H9 (cell line): Measurements from ENCODE around the gene TMEM178B. TPM values are rescaled to one million over a fixed set of nuclear protein-coding genes. Genes with fewer than 3 reads are reported as not detected.

ENCODE experiments used
- DNase-seq: peaks from one replicate; pipeline ENCODE4 v3.0.0-alpha.2; 2017
- H2AFZ ChIP-seq: one replicate; pipeline ENCODE4 v1.6.1; 2013; ENCODE audit warnings: mild to moderate bottlenecking, low read length, control low read depth, moderate library complexity
- H2AK5ac ChIP-seq: 2 replicates; pipeline ENCODE4 v1.6.1; 2013; ENCODE audit warnings: low read length, control low read depth, mixed read lengths; ENCODE audit not compliant: insufficient read length
- H2BK120ac ChIP-seq: one replicate; pipeline ENCODE4 v1.6.1; 2013; ENCODE audit warnings: low read depth, mild to moderate bottlenecking, low read length, control low read depth, inconsistent platforms; ENCODE audit not compliant: poor library complexity, severe bottlenecking
- H2BK12ac ChIP-seq: 2 replicates; pipeline ENCODE4 v1.6.1; 2013; ENCODE audit warnings: low read length, control low read depth, mixed read lengths, low read depth; ENCODE audit not compliant: insufficient read length
- H2BK15ac ChIP-seq: 2 replicates; pipeline ENCODE4 v1.6.1; 2013; ENCODE audit warnings: low read depth, low read length, control low read depth
- H2BK20ac ChIP-seq: one replicate; pipeline ENCODE4 v1.6.1; 2013; ENCODE audit warnings: low read depth, mild to moderate bottlenecking, low read length, control low read depth, inconsistent platforms; ENCODE audit not compliant: poor library complexity, severe bottlenecking
- H2BK5ac ChIP-seq: 2 replicates; pipeline ENCODE4 v1.6.1; 2013; ENCODE audit warnings: low read length, control low read depth, mixed read lengths; ENCODE audit not compliant: insufficient read length
- H3K14ac ChIP-seq: 2 replicates; pipeline ENCODE4 v1.6.1; 2013; ENCODE audit warnings: low read length, control low read depth; ENCODE audit not compliant: insufficient read depth
- H3K18ac ChIP-seq: 2 replicates; pipeline ENCODE4 v1.6.1; 2013; ENCODE audit warnings: low read depth, mild to moderate bottlenecking, mixed read lengths, low read length, control low read depth; ENCODE audit not compliant: insufficient read length
- H3K23ac ChIP-seq: 2 replicates; pipeline ENCODE4 v1.6.1; 2013; ENCODE audit warnings: low read length, control low read depth, mixed read lengths, low read depth; ENCODE audit not compliant: insufficient read length
- H3K23me2 ChIP-seq: 2 replicates; pipeline ENCODE4 v1.6.1; 2013; ENCODE audit warnings: low read depth, mild to moderate bottlenecking, mixed read lengths, low read length, control low read depth; ENCODE audit not compliant: insufficient read length, poor library complexity, severe bottlenecking
- H3K27ac ChIP-seq: 2 replicates; pipeline ENCODE4 v1.5.1; 2013; ENCODE audit warnings: low read length, control low read depth, mixed read lengths, low read depth; ENCODE audit not compliant: insufficient read length
- H3K27me3 ChIP-seq: 2 replicates; pipeline ENCODE4 v1.6.1; 2013; ENCODE audit warnings: low read length, control low read depth, inconsistent platforms; ENCODE audit not compliant: insufficient read depth
- H3K4ac ChIP-seq: 2 replicates; pipeline ENCODE4 v1.6.1; 2013; ENCODE audit warnings: low read depth, mild to moderate bottlenecking, control low read depth, inconsistent platforms, low read length, moderate library complexity
- H3K4me1 ChIP-seq: 2 replicates; pipeline ENCODE4 v1.6.1; 2013; ENCODE audit warnings: low read length, control low read depth, inconsistent platforms; ENCODE audit not compliant: insufficient read depth
- H3K4me2 ChIP-seq: 2 replicates; pipeline ENCODE4 v1.6.1; 2013; ENCODE audit warnings: low read length, control low read depth, mixed read lengths; ENCODE audit not compliant: insufficient read length, insufficient read depth
- H3K56ac ChIP-seq: 2 replicates; pipeline ENCODE4 v1.6.1; 2013; ENCODE audit warnings: low read depth, mild to moderate bottlenecking, mixed read lengths, low read length, control low read depth; ENCODE audit not compliant: insufficient read length
- H3K79me1 ChIP-seq: 2 replicates; pipeline ENCODE4 v1.6.1; 2013; ENCODE audit warnings: low read depth, mild to moderate bottlenecking, moderate library complexity, low read length, control low read depth, inconsistent platforms; ENCODE audit not compliant: insufficient read depth, poor library complexity, severe bottlenecking
- H3K79me2 ChIP-seq: 2 replicates; pipeline ENCODE4 v1.6.1; 2013; ENCODE audit warnings: low read length, control low read depth, inconsistent platforms; ENCODE audit not compliant: insufficient read depth
- H3K9ac ChIP-seq: 2 replicates; pipeline ENCODE4 v1.6.1; 2013; ENCODE audit warnings: low read length, control low read depth, mixed read lengths; ENCODE audit not compliant: insufficient read length; ENCODE audit errors: extremely low read depth
- H3K9me3 ChIP-seq: one replicate; pipeline ENCODE4 v1.6.1; 2013; ENCODE audit warnings: low read depth, low read length, inconsistent platforms; ENCODE audit not compliant: control insufficient read depth
- H3T11ph ChIP-seq: one replicate; pipeline ENCODE4 v1.6.1; 2013; ENCODE audit warnings: mild to moderate bottlenecking, low read length, control low read depth, inconsistent platforms
- H4K20me1 ChIP-seq: one replicate; pipeline ENCODE4 v1.6.1; 2013; ENCODE audit not compliant: control insufficient read depth, insufficient read length, insufficient read depth
- H4K5ac ChIP-seq: 2 replicates; pipeline ENCODE4 v1.6.1; 2013; ENCODE audit warnings: low read depth, mild to moderate bottlenecking, mixed read lengths, low read length, control low read depth; ENCODE audit not compliant: insufficient read length
- H4K8ac ChIP-seq: replicated peaks from 2 replicates; pipeline ENCODE4 v1.6.1; 2013; ENCODE audit warnings: low read length, control low read depth, mixed read lengths, low read depth; ENCODE audit not compliant: insufficient read length
- H4K91ac ChIP-seq: 2 replicates; pipeline ENCODE4 v1.6.1; 2013; ENCODE audit warnings: low read depth, mild to moderate bottlenecking, moderate library complexity, mixed read lengths, low read length, control low read depth; ENCODE audit not compliant: insufficient read length
- H3K27ac Mint-ChIP-seq, 3 experiments: 2 replicates in 2 of 3; 3 replicates in 1 of 3; pipeline ENCODE4 v1.8.0; 2020 to 2021; ENCODE audit warnings: mixed read lengths in 3 of 3, mild to moderate bottlenecking in 1 of 3, moderate library complexity in 1 of 3
- H3K27me3 Mint-ChIP-seq: 2 replicates; pipeline ENCODE4 v1.8.0; 2021; ENCODE audit warnings: low read depth, mild to moderate bottlenecking, moderate library complexity, mixed read lengths
- H3K36me3 Mint-ChIP-seq, 3 experiments: 2 replicates in 2 of 3; 3 replicates in 1 of 3; pipeline ENCODE4 v1.8.0; 2020 to 2021; ENCODE audit warnings: low read depth in 3 of 3, mixed read lengths in 3 of 3; ENCODE audit not compliant: insufficient read depth in 1 of 3
- H3K4me1 Mint-ChIP-seq, 2 experiments: 2 replicates each; pipeline ENCODE4 v1.8.0; 2020; ENCODE audit warnings: mixed read lengths in 2 of 2
- H3K4me3 Mint-ChIP-seq, 2 experiments: 2 replicates in 1 of 2; 3 replicates in 1 of 2; pipeline ENCODE4 v1.8.0; 2020 to 2021; ENCODE audit warnings: mild to moderate bottlenecking in 2 of 2, mixed read lengths in 2 of 2, moderate library complexity in 1 of 2
- H3K9me3 Mint-ChIP-seq, 2 experiments: 2 replicates in 1 of 2; 3 replicates in 1 of 2; pipeline ENCODE4 v1.8.0; 2020; ENCODE audit warnings: mild to moderate bottlenecking in 2 of 2, mixed read lengths in 2 of 2, moderate library complexity in 1 of 2
- CTCF ChIP-seq: fragments of 200-600 bp; sonication (generic); conservative IDR thresholded peaks from 3 replicates; pipeline ENCODE4 v1.8.0; 2021; ENCODE audit warnings: antibody characterized with exemption, mild to moderate bottlenecking
- WGBS: extraction: QIAGEN DNeasy Blood & Tissue Kit; methylation state at CpG from one replicate; pipeline ENCODE4 v1.1.7; 2013; ENCODE audit warnings: missing lambda C conversion rate, low lambda C conversion rate, mixed read lengths; ENCODE audit not compliant: insufficient read length; ENCODE audit errors: extremely low coverage; 5-methylcytosine and 5-hydroxymethylcytosine counted together
- total RNA-seq: library from RNA; stranded (reverse); gene quantifications from 2 replicates; pipeline ENCODE4 v1.2.1, GENCODE V29; 2021

TMEM178B gene
- total RNA-seq, 1 experiment from 2014 or later = 11.3 TPM

GRCh38 chr7:141102436-141102835, 28.6 kb downstream of the TMEM178B start:
- no peak overlapping the region for H3K56ac ChIP-seq
- H3K9ac ChIP-seq = no peak overlapping the region
- TF ChIP-seq CTCF = no peak
- no peak overlapping the region for H2BK120ac ChIP-seq
- H2BK5ac ChIP-seq = no peak overlapping the region
- no peak overlapping the region for H2BK15ac ChIP-seq
- Mint-ChIP-seq H3K4me3 (no peak overlapping the region), H3K9me3 (no peaks in the 10 kb centered on the region), H3K4me1 (peaks cover 23 to 30% of the 10 kb centered on the region in 2 experiments), H3K27me3 (no peaks in the 10 kb centered on the region), H3K27ac (no peak overlapping the region), H3K36me3 (no peaks in the 10 kb centered on the region)
- no peak overlapping the region for H4K91ac ChIP-seq
- WGBS = no CpG with 5 or more reads among the region's 2 CpGs
- H3K4ac ChIP-seq = no peak overlapping the region
- H4K20me1 ChIP-seq = no peaks in the 10 kb centered on the region
- H3K4me1 ChIP-seq = 0 out of 2 replicates have a peak, but pooled peaks cover 3% of the 10 kb centered on the region
- no peak overlapping the region for H3K14ac ChIP-seq
- no peaks in the 10 kb centered on the region for H3K9me3 ChIP-seq
- no peak overlapping the region for H3K23ac ChIP-seq
- no peak overlapping the region for H3K27ac ChIP-seq
- H4K8ac ChIP-seq = no peak overlapping the region
- H2BK20ac ChIP-seq = no peak overlapping the region
- no peak overlapping the region for H3T11ph ChIP-seq
- no peak overlapping the region for H3K18ac ChIP-seq
- H2AFZ ChIP-seq = no peak overlapping the region
- no peak overlapping the region for H2BK12ac ChIP-seq
- DNase-seq = no peak
- no peak overlapping the region for H2AK5ac ChIP-seq
- no peak overlapping the region for H4K5ac ChIP-seq
- no peak overlapping the region for H3K4me2 ChIP-seq
- H3K79me1 ChIP-seq = no peaks in the 10 kb centered on the region
- no peaks in the 10 kb centered on the region for H3K23me2 ChIP-seq
- H3K27me3 ChIP-seq = no peaks in the 10 kb centered on the region
- no peaks in the 10 kb centered on the region for H3K79me2 ChIP-seq
